Measurements from ENCODE around the gene CASD1.

CASD1 gene

DNA sequence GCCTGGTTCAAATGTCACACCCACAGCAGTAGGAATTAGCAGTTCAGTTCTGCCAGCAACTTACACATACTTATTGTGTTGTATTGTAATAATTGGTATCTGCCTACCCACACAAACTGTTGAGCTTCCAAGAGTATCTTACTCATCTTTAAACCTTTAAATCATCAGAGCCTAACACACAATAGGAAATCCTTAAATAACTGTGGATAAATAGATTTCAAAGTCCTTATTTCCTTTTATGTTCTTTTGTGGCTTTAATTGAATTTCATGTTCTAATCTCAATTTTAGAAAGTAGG lies 3.9 kb downstream of the CASD1 start:
- FAIRE-seq = peak; percentile 3

DNA sequence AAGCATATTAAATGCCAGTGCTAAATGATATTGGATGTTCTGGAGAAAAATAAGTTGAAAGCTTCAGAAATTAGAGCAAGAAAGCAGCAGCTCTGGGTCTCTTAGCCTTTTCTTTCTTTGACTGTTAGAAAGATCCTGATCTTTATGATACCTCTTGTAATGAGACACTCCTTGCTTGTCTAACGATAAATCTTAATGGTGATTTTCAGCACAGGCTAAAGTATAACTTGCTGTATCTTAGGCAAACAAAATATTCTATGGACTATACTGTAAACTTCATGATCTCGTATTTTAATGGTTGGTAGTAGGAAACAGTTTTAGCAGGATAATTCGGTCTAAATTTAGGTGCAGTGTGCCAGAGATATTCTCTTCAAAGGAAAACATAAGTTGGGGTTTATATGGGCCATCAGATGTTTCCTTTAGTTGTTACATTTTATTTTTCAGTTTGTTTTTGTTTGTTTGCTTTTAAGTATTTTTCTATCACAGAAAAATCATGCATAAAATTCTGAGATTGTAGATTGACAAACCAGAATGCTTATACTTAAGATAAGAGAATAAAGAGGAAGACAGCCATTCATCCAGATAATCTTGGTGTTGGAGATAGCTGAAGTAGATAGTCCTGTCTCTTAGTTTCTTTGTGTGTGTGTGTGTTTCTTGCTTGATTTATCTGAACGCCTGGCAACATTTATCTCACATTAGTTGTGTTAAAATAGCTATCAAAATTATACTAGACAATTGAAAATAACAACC lies 4.7 kb downstream of the CASD1 start:
- no peak for FAIRE-seq

DNA sequence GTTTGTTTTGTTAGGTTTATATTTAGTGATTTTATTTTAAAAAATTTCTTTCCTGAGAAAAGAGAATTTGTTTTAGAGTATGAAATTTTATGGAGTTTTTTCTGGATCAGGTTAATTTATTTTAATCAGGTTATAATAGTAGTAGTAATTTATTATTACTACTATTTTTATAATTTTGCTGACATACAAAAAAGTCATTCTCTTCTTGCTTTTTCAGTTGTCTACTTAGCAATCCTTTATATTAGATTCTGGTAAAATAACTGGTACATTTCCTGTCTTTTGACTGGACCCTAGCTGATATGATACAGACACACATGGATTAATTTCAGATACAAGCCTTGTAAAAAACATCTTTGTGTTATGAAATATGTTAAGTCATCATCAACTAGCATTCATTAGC lies 5.3 kb downstream of the CASD1 start:
- peak; percentile 88 for FAIRE-seq

DNA sequence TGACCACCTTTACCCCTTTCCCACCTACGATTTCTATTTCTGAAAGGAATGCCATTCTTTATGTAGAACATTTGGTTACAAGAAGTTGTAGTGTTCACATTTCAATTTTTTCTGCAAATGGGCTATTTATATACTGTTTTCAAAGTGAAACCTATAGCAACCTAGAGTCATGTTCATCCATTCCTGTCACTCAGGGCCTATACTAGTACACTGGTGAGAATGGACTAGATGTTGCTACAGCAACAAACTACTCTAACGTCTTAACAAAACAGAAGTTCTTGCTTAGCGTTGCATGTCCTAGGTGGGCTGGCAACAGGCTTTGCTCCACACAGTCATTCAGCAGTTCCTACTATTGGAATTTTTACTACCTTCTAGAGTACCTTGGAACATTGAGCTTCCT lies 16.3 kb downstream of the CASD1 start:
- FAIRE-seq = no peak

DNA sequence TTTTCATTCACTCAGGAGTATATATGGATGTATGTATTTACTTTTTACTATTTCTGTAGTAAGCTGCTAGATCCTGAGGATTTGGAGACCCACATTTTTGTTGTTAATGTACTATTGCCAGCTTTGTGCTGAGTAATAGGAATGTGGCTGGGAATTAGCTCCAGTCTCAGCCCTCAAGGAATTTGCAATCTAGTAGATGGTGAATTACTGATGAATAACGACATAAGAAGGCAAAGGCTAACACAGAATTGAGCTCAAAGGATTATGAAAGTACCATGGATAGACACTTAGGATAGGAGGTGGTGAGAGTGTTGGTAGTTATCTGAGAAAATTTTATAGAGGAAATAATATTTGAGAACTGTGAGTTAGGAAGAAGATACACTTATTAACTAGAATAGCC lies 19.9 kb downstream of the CASD1 start:
- no peak for FAIRE-seq

DNA sequence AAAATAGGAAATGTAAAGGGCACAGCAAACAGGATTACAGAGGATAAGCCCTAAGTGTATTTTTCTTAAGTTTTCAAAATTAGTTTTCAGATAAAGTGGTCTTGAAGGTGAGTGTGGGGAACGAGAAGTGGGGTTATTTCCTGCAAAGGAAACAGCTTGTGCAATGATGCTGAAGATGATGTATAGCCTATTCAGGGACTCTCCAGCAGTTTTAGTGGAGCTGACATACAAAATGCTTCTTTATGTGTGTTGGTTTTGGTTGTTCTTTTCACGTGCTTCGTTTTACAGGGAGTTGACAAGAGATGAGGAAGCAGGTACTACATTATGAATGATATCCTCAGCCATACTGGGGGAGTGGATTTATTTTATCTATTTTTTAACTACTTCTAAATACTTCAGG lies 20.5 kb downstream of the CASD1 start:
- no peak for FAIRE-seq

DNA sequence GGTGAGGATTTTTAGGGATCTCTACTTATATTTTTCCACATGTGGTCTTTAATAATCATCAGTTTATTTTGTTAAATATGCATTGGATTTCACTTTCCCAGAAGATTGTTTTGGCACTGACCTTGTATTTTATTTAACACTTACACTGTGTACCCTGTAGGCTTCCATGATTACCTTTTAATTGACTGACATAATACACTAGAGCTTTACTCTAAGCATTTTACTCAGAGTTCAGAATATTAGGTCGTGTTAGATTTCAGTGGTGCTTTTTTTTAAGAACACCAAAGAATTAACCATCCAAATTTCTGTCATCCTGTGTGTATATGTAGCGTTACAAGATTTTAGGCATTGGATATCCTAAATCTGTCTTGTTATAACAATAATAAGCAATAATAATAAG lies 23.1 kb downstream of the CASD1 start:
- FAIRE-seq = no peak

DNA sequence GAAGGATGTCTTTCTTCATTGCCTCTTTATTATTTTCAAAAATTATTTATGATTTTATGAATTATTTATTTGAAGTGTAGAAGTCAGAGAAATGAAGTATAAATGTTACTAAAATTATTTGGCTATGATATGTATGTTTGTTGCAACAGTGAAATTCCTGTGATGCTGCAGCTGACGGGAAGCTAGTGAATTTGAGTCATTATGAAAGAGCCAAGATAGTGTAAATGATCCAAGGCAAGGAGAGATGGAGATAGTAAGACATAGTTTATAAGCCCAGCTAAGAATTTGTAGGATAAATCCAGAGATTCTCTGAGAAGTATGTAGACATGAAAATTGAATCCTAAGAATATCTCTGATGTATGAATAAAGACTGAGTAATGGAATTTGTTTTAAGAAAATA lies 30.8 kb downstream of the CASD1 start:
- no peak for FAIRE-seq

DNA sequence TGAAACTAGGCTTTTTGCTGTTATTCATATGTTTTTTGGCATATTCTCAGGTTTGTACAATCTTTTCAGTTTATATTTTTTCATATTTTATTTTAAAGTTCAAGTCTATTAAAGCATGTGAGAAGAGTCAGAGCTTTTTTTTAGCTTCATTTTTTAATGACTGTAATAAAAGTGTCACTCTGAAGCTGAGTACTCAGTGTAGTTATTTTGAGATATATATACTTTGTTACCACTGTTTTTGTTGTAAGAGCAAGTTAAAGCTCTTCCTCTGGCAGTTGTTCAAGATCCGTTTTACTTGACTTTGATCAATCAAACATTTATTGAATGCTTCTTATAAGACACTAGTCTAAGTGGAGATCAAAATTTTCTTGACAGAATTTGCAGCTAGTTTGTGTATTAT lies 37.5 kb downstream of the CASD1 start:
- no peak for FAIRE-seq

DNA sequence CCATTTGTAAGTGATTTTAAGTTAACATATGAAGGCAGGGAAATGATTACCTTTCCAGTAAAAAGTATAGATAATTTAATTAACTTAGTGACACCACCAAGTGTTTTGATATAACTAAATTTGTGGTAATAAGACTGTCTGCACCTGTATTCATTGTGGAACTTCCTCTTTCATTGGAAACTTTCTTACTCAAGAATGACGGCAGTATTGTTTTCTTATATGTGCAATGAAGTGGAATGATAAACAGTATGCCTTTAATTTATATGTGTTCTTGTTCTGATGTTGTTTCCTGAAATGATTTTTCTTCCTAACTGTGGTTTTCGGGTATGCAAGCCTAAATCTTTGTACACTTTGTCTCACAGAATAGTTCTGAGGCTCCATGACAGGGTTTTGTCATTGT lies 46.4 kb downstream of the CASD1 start:
- FAIRE-seq = no peak

DNA sequence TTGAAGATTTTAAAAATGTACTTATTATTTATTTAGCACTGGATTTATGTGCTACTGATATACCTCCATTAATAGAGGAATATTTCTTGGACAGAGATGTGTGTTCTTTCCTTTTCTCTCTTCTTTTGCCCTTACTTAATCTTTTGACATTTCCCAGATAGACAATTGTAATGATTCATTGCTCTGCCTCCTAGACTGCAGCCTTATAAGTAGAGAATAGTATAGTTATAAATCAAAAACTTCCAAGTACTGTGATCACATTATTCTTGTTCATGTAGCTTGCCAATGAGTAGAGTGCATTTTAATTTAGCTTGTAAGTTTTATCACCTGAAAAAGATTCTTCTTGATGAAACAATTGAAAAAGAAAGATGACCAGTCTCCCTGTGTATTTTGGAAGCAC lies 47.6 kb downstream of the CASD1 start:
- FAIRE-seq = no peak

DNA sequence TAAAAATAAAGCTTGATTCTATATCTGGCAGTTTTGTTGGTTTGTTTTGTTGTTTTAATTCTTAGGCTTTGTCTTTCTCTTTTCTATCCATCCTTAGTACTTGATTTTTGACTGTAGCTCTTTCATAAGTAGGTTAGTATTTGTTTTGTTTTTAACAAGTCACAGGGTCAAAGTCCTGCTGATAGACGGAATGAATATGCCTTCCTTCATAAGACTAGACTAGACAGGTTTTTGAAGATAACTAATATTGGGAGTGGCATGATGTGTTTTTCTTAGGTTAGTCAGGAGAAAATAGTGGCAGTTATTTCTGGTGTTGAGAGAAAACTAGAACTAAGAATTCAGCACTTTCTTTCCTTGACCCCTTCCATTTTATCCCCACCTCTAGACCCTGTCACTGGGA lies 50.4 kb downstream of the CASD1 start:
- no peak for FAIRE-seq

DNA sequence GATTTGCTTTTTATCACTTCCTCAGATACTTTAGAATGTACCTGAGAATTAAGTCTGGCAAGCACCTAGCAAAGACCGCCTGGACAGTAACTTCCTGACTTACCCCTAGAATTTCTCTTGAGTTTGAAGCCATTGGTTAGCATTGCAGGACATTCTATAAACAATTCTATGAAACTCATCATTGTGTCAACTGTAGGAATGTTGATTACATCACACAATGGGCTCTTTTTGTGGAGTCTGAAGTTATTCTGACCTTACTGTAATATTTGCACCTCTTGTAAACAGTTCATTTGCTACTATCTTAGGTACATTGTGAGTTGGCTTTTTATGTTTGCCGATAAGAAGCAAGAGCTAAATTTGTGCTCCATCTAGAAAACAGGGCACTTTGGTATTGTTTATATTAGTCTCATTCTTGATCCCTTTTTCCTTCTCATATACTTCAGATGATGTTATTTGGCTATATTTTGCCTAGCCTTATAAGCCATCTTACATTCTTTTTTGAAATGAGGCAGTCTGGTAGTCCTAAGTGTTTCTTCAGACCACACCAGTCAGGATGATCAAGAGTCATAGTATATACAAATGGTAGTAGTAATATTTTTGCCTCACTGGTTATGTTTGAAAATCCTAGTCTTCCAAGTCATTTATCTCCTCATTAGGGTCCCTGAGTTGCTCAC lies 52.4 kb downstream of the CASD1 start:
- FAIRE-seq = no peak

DNA sequence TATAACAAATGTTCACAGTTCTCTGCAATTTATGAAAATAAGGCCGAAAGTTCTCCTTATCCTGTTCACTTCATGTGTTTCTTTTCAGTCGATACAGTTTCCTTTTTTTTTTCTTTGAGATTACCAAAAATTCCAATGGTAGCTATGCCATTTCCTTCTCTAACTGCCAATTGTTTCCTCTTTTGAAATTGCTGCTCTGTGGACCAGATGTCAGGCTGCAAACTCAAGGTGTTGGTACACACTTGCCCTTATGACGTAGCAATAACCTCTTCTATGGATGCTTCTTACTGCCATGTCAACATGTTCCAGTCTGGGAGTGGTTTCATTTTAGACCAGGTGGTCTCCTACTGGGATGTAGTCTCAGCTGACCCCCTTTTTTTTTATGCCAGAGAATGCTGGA lies 52.9 kb downstream of the CASD1 start:
- FAIRE-seq = no peak

DNA sequence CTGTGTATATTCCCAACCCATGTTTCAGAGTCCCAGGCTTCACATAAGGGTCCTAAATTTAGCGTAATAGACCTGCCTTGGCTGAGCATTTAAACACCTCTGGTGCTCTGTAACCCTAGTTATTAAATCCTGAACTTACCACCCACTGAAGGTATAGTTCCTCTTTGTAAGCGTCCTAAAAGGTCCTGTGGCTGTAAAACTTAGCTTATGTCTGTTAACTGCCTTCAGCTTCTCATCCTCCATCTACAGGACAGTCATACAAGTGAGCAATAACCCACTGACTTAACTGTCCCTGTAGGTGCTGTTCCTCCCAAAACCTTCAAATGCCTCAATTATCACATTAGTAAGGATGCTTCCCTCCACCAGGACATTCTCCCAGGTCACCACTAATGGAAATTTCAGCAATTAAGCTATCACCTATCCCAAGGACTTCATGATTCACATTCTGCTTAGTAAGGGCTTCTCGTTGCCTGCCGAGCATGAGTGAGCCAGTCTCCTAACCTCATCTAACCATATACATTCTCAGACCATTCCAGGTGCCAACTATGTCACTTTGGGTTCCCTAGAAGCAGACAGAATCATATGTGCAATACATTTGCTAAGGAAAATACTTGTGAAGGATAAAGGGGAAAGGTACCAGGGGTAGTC lies 55.8 kb downstream of the CASD1 start:
- no peak for FAIRE-seq

DNA sequence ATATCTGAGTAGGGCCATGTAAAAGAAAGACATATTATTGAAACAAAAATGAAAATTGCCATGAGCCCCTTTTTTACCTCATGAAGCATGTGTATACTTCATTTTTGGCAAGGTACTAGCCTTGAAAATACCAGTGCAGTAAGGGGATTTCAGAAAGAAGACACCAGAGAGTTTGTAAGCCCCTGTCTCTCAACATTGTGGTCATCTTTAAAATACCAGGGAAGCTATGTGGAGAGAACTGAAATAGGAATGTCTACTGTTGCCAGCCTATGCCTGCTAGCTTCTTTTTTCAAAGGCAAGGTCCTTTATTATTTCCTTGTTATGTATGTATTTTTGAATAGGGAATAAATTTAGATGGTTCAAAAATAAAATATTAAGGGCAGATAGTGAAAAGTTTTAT lies 57.8 kb downstream of the CASD1 start:
- no peak for FAIRE-seq

DNA sequence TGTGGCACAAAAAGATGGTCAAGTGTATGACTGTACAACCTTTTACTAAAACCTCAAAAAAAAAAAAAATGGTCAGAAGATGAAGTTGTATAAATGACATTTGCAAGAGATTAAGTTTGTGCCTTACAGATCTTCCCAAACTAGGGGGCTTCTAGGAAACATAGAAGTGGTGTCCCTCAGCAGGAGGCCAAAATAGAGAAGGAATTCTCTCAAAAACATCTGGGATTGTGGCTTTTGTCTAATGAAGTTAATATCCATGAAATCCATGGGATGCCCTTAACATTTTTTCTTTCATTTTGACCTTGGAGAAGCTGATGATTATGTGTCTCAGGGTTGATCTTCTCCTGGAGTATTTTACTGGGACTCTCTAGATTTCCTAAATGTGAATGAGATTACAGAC lies 62.2 kb downstream of the CASD1 start:
- no peak for FAIRE-seq

DNA sequence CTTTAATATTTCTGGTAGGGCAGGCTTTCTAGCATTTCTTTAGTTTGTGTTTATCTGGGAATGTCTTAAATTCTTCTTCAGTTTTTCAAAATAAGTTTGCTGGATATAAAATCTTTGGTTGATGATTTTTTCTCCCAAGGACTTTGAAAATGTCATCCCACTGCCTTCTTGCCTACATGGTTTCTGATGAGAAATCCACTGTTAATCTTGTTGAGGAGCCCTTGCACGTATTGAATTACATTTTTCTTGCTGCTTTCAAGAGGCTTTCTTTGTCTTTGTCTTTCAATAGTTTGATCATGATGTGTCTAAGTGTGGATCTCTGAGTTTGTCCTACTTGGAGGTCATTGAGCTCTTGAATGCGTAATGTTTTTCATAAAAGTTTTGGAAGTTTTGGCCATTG lies 66.0 kb downstream of the CASD1 start:
- FAIRE-seq = no peak

DNA sequence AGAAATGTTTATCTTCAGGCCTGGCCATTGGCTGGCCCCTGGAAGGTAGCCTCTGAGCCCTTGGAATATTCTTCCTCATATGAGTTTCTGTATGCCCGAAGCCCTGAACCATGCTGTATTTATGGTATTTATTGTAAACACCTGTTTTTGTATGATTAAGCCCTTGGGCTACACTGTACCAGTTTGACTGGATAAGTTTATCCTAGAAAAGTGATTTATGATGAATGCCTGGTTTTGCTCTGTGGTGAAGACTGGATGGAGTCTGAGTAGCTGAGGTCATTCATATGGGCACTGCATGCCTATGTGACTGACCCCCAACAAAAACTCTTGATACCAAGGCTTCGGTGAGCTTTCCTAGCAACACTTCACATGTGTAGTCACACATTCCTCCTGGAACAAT lies 66.7 kb downstream of the CASD1 start:
- FAIRE-seq = no peak

DNA sequence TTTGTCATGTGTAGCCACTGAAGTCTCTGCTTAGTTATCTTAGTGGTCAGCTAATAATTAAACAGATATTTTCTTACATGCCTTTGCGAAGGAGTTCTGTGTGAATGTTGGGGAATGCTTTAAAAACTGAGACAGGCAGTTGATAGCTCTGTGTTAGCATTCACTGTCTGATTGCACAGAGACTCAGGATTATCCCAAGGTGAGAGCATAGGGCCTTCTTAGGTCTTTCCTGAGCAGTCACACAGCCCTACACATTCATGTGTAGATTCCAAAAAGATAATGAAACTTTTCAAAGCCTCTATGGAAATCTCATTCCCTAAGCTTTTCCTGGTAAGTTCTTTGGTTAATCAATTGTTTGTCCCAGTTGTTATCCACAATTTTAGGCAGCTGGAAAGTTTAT lies 67.7 kb downstream of the CASD1 start:
- no peak for FAIRE-seq

DNA sequence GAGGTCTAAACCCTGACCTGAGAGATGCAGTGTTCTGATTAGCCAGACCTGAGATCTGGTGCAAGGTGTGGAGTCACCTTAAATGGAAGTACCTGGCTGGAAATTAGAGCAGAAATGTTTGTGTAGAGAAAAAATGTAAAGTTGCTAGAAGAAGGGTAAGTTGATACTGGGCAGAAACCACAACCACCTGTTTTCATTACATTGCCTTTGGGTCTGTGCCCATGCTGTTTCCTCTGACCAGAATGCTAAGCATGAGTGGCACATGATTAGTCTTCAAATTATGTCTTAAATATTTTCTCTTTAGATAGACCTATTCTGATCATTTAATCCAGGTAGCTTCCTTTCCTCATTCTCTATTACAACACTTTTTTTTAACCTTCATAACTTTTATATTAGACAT lies 69.0 kb downstream of the CASD1 start:
- FAIRE-seq = no peak

DNA sequence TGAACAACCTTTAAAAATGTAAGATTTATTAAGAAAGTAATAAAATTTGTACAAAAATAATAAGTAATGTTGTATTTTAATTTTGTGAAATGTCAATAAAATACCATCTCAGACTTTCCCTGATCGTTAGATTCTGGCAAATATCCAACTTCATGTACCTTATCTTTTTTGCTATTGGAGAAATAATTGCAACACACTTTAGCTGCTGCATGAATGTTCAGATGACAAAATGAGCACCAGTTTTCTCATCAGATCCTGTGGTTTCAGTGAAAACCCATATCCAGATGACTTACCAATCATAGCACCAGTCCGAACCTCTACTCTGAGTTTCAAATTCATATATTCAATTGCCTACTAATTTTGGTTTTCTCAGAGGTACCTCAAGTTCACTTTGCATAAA lies 69.9 kb downstream of the CASD1 start:
- peak; percentile 11 for FAIRE-seq

DNA sequence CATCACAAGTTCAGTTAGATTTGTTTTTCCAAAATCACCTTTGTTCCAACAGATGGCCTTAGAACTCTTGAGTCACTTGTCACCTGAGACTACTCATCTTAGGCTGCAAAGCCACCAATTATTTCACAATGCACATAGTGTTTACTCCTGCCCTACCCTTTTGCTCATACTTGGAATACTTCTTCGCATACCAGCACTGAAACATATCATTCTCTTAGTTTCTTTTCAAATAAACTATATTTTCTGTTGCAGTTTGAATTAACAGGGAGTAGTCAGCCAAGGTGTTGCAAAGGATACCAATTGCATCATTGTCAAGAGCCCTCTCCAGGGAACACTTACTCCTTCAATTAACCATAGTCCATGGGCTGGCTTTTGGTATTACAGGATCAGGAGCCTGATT lies 71.0 kb downstream of the CASD1 start:
- FAIRE-seq = no peak

DNA sequence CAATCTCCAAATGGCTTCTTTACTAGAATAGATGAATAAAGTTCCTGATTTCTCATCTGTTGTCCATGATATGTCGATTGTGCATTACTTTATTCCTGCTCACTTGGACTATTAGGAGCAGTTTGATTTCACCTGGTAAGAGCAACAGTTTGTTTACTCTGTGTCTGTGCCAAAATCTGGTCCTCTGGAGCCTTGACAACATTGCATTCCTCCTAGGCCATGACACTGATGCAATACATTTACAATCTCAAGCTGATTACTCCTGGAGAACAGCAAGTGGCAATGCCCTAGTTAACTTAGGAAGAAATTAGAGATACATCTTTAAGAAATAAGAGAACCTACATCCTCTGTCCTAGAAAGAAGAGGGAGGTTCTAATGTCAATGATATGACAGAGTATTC lies 74.5 kb downstream of the CASD1 start:
- FAIRE-seq = no peak

DNA sequence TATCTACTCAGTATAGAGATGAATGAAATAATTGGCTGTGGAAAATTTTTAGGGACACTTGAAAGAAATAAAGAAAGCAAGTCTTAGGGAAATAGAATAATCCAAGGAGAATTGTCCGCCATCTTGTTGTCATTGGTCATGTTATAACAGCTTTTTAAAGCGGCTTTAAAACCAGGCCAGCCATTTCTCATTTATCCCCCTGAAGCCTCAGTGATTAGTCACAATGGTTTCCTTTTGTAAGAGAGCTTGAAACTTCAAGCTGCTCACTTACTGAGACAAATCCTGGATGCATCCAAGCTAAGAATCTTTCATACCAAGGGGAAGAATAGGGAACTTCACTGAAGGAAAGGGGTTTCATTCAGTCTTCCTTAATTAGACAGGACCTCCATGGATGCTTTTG lies 78.5 kb downstream of the CASD1 start:
- FAIRE-seq = no peak

All from G401.6 (cell line).